Cardiac fibroblast (primary cell): ENCODE data around the gene ASXL1.

Experiments
- DNase-seq, 2 donors: peaks; one replicate each; pipeline versions ENCODE4 v3.0.0 to v3.0.0-alpha.2; 2010; ENCODE audit warnings: low read depth in 2 of 2
- H3K4me3 ChIP-seq, 2 donors: replicated peaks in 1 of 2; 1 replicate in 1 of 2; 2 replicates in 1 of 2; pipeline ENCODE4 v1.5.1; 2011; ENCODE audit warnings: low read depth in 2 of 2, low read length in 2 of 2, mild to moderate bottlenecking in 2 of 2, moderate library complexity in 1 of 2
- TF ChIP-seq, protein P1 (sequence below): IDR thresholded peaks from one replicate; pipeline ENCODE4 v1.5.1; 2011; ENCODE audit warnings: low read depth, mild to moderate bottlenecking, low read length, inconsistent platforms

ASXL1 gene

DNA sequence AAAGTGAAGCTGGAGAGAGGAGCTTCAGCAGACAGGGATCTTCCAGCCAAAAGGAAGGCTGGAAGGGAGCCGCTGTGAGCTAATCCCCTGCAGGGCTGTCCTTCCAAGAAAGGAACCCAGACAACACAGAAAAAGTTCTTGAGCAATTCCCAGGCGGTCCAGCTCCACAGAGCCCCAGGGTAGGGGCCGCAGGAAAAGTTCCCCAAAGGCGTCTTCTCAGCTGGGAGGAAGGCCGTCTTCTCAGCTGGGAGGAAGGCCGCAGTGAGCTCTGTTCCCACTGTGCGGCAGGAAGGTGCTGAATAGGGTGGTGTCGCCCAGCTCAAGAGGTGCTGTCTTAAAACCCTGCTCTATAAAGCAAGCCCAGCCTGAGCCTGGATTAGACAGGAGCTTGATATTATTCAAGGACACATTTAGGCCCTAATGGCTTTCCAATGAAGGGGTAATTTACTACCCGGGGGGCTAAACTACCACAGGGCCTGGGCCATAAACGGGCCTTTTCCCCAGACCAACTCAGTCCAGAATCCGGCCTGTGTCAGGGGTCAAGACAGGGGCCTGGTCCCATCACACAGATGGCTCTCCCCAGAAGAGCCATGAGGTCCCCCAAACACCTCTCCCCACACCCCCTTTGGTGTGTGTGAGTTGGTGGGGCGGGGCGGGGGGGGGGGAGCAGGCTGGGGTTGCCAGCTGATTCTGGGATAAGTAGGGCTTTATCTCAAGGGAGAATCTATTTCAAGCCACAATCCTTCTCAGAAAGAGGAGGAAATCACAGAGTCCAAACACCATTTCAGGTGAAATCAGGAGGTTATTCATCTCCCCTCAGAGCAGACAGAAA lies 123.4 kb downstream of the ASXL1 start:
- DNase-seq = peak in 1 of 2 donors; percentile 44
- peak overlapping the region in 1 of 2 donors; percentile 70 for H3K4me3 ChIP-seq
- TF ChIP-seq, protein P1, sequence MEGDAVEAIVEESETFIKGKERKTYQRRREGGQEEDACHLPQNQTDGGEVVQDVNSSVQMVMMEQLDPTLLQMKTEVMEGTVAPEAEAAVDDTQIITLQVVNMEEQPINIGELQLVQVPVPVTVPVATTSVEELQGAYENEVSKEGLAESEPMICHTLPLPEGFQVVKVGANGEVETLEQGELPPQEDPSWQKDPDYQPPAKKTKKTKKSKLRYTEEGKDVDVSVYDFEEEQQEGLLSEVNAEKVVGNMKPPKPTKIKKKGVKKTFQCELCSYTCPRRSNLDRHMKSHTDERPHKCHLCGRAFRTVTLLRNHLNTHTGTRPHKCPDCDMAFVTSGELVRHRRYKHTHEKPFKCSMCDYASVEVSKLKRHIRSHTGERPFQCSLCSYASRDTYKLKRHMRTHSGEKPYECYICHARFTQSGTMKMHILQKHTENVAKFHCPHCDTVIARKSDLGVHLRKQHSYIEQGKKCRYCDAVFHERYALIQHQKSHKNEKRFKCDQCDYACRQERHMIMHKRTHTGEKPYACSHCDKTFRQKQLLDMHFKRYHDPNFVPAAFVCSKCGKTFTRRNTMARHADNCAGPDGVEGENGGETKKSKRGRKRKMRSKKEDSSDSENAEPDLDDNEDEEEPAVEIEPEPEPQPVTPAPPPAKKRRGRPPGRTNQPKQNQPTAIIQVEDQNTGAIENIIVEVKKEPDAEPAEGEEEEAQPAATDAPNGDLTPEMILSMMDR = no peak

- peak overlapping the region; percentile 70 for H3K4me3 ChIP-seq
- TF ChIP-seq, protein P1 = no peak
- DNase-seq = no peak
Measured at GRCh38 chr20:32482143-32482441, 124.0 kb downstream of the ASXL1 start.

DNA sequence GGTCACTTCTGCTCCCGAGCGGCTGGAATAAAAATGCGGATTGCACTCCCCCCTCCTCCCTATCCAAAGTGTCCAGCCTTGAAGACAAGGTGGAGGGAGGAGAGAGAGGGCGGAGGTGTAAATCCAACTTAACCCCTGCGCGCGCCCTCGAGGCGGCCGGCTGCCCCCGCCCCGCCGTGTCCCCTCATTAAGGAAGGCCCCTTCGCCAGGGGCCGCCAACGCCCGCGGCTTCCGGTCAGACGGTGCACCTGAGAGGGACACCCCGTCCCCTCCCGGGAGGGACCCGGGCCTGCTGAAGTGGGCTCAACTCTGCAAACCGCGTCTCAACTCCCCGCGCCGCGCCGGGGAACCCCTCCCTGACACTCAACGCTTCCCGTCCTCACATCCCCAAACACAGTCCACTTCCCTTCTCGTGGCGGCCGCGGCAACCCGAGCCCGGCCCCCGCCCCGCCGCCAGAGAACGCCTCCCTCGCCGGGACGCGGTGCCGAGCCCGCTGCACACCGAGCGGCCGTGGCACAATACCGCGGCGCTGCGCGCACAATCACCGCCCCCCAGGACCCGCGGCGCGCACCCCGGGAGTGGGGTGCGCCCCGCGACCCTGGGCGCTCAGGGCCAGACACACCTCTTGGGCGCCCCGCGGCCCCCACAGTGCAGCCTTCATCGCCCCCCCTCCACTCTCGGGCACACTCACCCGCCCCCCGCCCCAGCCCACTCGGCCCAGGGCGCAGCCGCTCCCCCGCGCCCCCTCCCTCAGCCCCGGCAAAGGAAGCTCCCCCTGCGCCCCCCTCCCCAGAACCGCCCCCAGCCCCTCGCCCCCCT lies 124.5 kb downstream of the ASXL1 start:
- TF ChIP-seq, protein P1 = no peak
- H3K4me3 ChIP-seq = peak overlapping the region; percentile 70
- peak in 1 of 2 donors; percentile 21 for DNase-seq

DNA sequence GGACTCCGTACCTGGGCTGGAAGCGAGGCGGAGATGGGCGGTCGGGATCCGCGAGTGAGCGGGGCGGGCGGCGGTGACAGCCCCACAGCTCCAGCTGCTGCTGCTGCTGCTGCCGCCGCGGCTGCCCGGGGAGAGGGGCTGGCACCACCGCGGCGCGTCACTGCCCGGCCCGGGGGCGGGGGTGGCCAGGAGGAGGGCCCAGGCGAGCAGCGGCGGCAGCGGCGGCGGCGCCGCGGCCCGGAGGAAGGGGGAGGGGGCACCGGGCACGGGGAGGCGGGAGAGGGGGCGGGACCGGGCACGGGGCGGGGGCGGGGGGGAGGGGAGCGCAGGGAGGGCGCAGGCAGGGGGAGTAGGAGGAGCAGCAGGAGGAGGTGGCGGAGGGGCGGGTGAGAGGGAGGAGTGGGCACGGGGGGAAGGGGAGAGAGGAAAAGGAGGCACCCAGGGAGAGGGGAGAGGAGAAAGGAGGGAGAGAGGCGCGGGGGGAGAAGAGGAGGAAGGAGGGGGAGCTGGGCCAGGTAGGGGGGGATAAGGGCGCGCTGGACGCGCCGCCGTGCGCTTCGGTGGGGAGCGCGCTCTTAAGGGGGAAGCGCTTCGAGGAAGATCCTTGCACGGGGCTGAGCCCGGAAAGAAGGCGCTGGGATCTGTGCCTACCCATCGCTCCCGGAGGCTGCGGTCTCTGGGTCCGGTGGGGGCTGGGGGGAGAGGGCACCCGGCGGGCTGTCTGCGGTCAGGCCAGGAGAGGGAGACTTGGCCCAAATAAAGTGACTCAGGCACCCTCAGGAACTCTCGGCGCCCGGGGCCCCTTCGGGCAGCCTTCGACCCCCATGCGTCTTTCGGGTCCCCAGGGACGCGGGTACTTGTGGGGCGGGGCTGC lies 125.5 kb downstream of the ASXL1 start:
- peak; percentile 73 to 76 for DNase-seq
- TF ChIP-seq, protein P1 = no peak

GRCh38 chr20:32484225-32484957 lies 126.3 kb downstream of the ASXL1 start:
- peak overlapping the region; percentile 70 to 74 for H3K4me3 ChIP-seq
- TF ChIP-seq, protein P1 = no peak
- peak in 1 of 2 donors; percentile 31 for DNase-seq

More for the DNA sequence above, 125.5 kb downstream of the ASXL1 start:
- peak overlapping the region; percentile 70 to 74 for H3K4me3 ChIP-seq
